Measurements from ENCODE around the gene CST8.

Gene CST8

DNA sequence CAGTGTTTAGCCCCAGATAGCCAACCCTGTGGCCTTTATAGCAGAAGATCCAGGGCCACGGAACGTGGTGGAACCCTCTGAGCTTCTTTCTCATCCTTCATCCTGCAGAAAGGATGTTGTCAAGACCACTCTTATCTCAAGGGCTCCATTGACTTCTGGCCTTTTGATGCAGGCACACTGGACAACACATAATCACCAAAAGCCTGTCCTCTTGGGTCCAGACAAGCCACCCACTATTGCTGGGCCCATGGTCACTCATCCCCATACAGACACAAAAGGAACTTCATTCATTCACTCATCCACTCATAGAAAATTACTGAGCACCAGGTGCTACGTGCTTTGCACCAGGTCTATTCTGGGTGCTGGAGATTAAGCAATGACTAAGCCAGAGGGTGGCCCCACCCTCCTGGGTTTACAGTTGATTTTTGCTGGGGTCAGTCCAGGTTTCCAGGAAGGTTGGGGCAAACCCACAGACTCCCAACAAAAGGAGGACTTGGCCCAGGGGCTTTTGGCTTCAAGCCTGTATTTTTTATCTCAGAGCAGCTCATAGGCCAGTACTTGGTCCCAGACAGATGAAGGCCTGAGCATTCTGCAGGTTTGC is 2.4 kb downstream of the CST8 start:
- TF ChIP-seq ZFX (IDR thresholded peaks at IDR 0.05) = no peak
- TF ChIP-seq, protein P1, sequence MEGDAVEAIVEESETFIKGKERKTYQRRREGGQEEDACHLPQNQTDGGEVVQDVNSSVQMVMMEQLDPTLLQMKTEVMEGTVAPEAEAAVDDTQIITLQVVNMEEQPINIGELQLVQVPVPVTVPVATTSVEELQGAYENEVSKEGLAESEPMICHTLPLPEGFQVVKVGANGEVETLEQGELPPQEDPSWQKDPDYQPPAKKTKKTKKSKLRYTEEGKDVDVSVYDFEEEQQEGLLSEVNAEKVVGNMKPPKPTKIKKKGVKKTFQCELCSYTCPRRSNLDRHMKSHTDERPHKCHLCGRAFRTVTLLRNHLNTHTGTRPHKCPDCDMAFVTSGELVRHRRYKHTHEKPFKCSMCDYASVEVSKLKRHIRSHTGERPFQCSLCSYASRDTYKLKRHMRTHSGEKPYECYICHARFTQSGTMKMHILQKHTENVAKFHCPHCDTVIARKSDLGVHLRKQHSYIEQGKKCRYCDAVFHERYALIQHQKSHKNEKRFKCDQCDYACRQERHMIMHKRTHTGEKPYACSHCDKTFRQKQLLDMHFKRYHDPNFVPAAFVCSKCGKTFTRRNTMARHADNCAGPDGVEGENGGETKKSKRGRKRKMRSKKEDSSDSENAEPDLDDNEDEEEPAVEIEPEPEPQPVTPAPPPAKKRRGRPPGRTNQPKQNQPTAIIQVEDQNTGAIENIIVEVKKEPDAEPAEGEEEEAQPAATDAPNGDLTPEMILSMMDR (conservative IDR thresholded peaks at IDR 0.05) = no peak
- no peak overlapping the region for H3K27ac ChIP-seq

DNA sequence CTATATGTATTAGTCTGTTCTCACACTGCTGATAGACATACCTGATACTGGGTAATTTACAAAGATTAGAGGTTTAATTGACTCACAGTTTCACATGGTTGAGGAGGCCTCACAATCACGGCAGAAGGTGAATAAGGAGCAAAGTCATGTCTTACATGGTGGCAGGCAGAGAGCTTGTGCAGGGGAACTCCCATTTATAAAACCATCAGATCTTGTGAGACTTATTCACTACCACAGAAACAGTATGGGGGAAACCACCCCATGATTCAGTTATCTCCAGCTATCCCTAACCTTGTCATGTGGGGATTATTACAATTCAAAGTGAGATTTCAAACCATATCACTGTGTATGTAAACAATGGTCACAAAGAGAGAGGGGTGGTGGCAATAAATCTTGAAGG is 6.6 kb downstream of the CST8 start:
- TF ChIP-seq, protein P1 (conservative IDR thresholded peaks at IDR 0.05) = no peak
- no peak for TF ChIP-seq ZFX (IDR thresholded peaks at IDR 0.05)
- no peak overlapping the region for H3K27ac ChIP-seq

DNA sequence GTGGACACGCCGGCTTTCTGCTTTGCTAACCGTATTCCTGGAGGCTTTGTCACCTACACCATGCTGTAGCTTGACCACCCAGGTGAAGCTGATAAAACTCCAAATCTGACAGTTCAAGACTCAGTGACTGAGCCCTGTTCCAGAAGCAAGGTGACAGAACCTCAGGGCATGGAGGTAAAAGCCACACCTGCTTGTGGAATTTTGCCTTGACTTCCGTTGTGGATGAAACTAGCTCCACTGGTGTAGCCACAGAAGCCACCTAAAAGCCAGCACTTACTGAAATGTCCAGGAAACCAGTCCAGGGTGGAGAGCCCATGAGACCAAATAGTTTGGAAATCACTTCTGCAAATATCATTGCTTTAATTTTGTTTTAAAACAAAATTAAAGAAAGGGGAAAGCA is 11.0 kb downstream of the CST8 start:
- no peak overlapping the region for H3K27ac ChIP-seq
- TF ChIP-seq, protein P1 (conservative IDR thresholded peaks at IDR 0.05) = no peak
- no peak for TF ChIP-seq ZFX (IDR thresholded peaks at IDR 0.05)

DNA sequence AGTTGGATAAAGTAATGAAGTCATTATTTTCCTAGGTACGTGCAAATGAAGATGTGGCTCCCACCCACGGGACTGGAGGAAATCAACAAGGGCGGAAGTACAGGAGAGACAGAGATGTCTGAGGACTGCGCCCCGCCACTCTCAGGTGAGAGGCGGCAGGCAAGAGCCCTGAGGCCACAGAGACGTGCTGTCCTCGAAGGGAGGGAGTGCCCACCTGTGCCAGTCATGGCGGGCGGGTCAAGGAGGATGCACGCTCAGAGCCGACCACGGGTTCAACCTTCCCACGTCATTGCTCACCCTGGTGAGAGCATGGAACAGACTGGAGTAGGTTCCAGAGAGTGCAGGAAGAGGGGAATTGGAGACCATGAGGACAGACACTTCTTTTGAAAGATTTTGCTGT is 12.7 kb downstream of the CST8 start:
- TF ChIP-seq ZFX (IDR thresholded peaks at IDR 0.05) = no peak
- TF ChIP-seq, protein P1 (conservative IDR thresholded peaks at IDR 0.05) = no peak

DNA sequence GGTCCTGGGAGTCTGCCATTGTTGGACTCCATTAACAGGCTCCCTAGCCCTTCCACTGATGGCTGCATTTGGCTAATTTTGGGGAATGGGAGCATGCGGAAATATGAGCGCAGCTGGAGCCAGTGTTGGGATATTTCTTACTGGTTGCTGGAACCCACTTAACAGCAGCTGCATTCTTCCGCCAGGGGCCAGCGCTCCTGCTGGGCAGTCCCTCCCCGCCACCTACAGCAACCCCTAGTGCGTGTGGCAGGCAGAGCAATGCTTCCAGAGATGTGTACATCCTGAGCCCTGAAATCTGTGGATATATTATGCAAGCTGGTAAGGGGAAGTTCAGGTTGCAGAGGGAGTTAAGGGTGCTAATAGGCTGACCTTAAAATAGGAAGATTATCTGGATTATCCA is 16.4 kb downstream of the CST8 start:
- H3K27ac ChIP-seq = no peak overlapping the region
- TF ChIP-seq, protein P1 (conservative IDR thresholded peaks at IDR 0.05) = no peak
- no peak for TF ChIP-seq ZFX (IDR thresholded peaks at IDR 0.05)

More for the DNA sequence above, 12.7 kb downstream of the CST8 start:
- H3K27ac ChIP-seq = no peak overlapping the region

DNA sequence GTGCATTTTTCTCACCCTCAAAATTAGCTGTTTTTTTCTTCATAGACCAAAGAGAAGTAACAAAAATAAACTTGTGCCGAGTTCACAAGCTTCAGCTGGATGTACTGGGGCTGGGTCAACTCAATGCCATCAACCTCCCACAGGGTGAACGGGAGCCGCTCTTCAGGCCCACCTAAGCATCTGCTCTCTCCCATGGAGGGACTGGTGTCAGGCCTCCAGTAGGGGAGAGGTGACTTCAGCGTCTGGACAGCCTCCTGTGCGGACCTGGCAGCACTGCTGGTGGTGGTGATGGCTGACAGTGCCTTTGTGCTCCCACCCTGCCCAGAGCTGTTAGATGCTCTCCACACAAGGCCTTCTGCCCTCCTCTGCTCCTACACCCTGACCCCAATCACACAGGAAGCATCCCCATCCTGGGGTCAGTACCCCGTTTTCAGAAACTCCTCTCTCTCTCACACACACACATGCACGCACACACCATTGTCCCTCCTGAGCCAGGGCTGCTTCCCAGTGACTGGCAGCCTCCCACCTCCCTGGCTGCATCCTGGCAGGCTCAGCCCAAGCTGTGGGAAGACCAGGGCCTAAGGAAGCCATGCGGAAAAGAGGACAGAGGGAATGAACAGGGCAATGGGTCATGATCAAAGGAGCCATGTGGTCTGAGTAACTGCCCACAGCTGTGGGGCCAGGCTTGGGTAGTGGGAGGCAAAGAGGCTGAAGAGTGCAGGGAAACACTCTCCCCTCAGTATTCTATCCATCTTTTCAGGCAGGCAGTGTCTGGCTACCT is 17.7 kb downstream of the CST8 start:
- TF ChIP-seq, protein P1 (conservative IDR thresholded peaks at IDR 0.05) = no peak
- TF ChIP-seq ZFX (IDR thresholded peaks at IDR 0.05) = no peak
- no peak overlapping the region for H3K27ac ChIP-seq

DNA sequence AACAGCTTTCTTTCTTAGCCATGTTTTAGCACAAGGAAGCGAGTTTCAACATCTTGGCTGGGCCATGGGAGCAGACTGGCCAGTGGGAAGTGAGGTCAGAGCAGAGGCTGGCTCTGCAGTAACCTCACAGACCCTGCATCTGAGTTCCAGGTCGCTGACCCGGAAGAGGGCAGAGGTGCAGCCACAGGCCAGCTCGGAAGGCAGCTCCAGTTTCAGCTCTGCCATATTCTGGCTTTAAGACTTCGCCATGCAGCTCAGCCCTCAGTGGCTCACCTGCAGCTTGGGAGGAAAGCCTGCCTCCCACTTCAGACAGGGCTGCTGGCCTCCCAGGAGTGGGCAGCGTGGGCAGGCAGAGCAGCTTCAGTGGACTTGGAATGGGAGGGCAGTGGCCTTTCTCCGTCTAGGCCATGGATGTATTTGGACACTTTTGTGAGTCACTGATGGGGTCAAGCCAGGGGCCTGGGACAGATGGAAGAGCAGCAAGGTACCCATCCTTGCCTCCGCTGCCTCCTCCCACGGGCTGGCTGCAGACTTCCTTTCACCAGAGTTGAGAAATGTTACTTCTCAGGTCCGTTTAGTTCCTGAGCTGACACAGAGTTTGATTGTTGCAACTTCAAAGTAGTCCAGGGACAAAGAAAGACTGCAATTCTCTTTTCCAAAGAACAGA is 18.5 kb downstream of the CST8 start:
- TF ChIP-seq, protein P1 (conservative IDR thresholded peaks at IDR 0.05) = no peak
- TF ChIP-seq ZFX (IDR thresholded peaks at IDR 0.05) = no peak
- no peak overlapping the region for H3K27ac ChIP-seq

Data from C4-2B (cell line).